G401.6 (cell line): Measurements from ENCODE around the gene FNDC11.
"Not testable (repeated sequence)": the region's sequence is repeated elsewhere in the genome, so short reads cannot be mapped to it uniquely, and the experiment has no call there.

Experiments used
- FAIRE-seq: peaks from 2 replicates; lab custom pipeline; 2012; peaks lifted over from hg19 to GRCh38; lab: Jason Lieb, UNC

The FNDC11 gene, protein sequence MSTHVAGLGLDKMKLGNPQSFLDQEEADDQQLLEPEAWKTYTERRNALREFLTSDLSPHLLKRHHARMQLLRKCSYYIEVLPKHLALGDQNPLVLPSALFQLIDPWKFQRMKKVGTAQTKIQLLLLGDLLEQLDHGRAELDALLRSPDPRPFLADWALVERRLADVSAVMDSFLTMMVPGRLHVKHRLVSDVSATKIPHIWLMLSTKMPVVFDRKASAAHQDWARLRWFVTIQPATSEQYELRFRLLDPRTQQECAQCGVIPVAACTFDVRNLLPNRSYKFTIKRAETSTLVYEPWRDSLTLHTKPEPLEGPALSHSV

DNA sequence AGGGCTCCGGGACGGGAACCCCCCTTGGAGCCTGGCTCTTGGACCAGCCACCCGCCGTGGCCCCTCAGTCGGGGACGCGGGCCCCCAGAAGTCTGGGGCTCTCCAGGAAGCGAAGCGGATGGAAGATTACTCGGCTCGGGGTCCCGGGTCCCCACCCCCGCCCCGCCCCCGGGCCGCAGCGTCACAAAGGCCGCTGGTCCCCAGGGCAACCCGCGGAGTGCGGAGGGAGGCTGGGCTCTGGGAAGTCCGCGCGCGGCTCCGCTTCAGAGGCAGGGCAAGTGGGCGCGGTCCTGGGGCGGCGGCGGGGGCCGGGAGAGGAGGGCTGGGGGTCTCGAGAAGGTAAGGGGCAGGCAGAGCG is at the start of gene FNDC11:
TSS of gene FNDC11 (plus strand) at position 227 of the 358 bp plus-strand sequence. CDS start 1,505 bp downstream, outside the sequence.
- FAIRE-seq: no peak

- no peak for FAIRE-seq
Measured at GRCh38 chr20:63504642-63505041, 49.3 kb upstream of the FNDC11 start.

DNA sequence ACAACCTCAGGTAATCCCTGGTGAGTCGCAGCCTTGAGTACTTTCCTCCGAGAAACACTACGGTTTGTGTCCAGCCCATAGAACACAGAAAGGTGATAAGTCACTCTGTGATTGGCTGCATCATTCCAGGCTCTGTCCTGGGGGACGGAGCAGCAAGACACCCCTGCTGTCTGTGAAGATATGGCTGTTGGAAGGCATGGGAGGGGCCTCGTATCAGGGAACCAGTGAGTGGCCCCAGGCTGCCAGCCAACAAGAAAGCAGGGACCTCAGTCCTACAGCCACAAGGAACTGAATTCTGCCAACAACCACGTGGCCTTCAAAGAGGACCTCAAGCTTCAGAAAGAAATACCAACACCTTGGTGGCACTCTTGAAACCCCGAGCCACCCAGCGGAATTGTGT is 48.7 kb upstream of the FNDC11 start:
- FAIRE-seq: no peak

DNA sequence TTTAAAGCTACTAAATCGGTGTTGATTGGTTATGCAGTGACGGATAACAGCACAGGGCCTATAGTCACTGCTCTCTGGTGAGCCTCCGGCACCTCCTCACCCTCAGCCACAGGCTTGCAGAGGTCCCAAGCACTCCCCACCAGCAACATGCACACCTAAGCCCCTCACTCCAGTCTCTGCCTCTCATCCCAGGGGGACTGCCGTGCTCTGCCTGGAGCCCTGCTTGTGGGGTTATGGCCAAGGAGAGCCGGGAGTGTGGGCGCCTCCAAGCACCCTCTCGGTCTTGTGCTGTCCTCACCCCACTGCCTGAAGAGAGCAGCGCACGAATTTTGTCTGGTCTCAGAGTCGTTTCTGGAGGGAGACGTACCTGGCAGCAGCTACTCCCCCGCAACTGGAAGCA is 48.2 kb upstream of the FNDC11 start:
- no peak for FAIRE-seq

GRCh38 chr20:63507083-63507743 is 46.7 kb upstream of the FNDC11 start:
- no peak for FAIRE-seq

DNA sequence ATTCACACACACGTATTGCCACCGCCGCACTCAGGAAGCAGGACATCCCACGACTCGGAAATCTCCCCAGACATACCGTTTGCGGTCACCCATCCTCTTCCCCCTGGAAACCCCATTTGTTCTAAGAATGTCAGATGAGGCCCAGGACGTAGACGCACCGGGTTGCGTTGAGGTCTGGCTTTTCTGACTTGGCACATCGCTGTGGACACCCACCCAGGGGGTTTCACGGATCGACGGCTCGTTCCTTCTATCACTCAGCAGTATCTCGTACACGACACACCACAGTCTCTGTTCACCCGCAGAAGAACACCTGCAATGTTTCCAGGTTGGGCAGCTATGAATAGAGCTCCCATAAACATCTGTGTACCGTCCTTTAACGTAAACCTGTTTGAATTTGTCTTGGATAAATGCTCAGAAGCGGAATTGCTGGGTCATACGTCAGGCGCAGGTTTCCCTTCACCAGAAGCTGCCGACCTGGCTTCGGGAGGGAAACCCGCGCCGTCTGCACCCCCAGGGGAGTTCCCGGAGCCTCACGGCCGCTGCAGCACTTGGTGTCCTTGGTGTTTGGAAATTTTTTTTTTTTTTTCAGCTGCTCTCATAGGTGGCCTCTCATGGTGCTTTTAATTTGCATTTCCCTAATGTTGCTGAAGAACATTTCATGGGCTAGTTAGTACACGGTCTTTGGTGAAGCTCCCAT is 45.7 kb upstream of the FNDC11 start:
- FAIRE-seq: no peak

GRCh38 chr20:63509088-63509564 is 44.8 kb upstream of the FNDC11 start:
- FAIRE-seq: no peak

GRCh38 chr20:63513207-63513606 is 40.8 kb upstream of the FNDC11 start:
- FAIRE-seq: no peak

DNA sequence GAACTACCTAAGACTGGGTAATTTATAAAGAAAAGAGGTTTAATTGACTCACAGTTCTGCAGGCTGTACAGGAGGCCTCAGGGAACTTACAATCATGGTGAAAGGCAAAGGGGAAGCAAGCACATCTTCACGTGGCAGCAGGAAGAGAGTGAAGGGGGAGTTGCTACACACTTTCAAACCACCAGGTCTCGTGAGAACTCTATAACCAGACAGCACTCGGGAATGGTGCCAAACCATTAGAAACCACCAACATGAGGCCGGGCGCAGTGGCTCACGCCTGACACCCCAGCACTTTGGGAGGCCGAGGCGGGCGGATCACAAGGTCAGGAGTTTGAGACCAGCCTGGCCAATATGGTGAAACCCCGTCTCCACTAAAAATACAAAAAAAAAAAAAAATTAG is 39.4 kb upstream of the FNDC11 start:
- not testable (repeated sequence) for FAIRE-seq

DNA sequence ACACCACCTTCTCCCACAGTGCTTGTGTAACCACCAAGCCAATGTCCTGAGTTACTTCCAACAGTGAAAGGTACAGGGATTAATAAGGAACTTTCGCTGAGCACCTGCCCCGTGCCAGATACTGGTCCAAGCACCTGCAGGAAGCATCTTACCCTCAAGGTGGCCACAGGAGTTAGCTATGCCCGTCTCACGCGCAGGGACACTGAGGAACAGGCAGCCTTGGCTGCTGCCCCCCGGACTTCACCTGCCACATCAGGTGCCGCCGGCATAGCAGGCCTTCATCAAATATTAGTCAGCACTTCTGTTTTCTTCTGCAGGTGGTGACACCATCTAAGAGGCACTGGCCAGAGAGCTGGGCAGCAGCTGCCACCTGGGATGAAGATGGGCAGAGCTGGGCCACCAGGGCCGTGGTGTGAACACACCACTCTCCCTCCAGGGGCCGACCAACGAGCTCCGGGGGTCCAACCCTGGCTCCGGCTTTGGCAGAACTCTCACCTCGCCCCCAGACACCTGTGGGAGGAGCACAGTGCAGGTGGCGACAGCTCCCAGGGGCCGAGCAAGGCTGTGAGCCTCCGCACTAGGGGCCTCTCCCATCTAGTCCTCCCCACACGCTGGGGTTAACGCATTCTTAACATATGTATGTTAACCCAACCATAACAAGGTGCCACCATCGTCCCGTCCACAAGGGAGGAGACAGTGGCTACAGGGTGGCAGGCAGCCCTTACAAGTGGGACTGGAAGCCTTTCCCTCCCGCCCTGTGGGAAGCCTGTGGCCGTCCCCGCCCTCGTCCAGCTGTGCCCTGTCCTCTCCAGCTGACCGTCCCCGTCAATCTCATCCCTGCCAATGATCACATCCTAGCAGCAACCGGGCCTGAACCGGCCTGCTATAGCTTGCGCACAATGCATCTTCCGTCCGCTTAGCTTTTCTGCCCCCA is 36.3 kb upstream of the FNDC11 start:
- no peak for FAIRE-seq

DNA sequence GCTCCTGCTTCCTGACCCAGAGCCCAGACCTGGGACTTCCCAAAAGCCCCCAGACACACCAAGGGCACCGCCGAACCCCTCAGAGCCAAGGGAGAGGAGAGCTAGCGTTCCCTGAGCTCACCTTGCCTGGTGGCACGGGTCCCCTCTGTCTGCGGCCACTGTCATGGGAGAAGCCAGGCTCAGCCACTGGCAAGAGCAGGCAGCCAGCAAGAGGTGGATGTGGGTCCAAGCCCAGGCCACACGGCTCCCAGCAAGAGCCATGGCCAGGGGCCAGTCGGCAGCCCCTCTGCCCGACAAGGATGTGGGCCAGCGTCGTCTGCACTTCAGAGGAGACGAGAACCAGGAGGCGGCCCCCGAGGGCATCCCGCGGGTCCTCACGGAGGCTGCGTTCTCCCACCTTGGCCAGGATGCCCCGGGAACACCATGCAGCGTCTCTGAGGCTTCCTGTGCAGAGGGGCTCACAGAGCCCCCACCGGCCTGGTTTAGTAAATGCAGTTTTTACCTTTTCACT is 35.6 kb upstream of the FNDC11 start:
- FAIRE-seq: no peak

- FAIRE-seq: no peak
Measured at GRCh38 chr20:63518946-63519667, 34.9 kb upstream of the FNDC11 start.

DNA sequence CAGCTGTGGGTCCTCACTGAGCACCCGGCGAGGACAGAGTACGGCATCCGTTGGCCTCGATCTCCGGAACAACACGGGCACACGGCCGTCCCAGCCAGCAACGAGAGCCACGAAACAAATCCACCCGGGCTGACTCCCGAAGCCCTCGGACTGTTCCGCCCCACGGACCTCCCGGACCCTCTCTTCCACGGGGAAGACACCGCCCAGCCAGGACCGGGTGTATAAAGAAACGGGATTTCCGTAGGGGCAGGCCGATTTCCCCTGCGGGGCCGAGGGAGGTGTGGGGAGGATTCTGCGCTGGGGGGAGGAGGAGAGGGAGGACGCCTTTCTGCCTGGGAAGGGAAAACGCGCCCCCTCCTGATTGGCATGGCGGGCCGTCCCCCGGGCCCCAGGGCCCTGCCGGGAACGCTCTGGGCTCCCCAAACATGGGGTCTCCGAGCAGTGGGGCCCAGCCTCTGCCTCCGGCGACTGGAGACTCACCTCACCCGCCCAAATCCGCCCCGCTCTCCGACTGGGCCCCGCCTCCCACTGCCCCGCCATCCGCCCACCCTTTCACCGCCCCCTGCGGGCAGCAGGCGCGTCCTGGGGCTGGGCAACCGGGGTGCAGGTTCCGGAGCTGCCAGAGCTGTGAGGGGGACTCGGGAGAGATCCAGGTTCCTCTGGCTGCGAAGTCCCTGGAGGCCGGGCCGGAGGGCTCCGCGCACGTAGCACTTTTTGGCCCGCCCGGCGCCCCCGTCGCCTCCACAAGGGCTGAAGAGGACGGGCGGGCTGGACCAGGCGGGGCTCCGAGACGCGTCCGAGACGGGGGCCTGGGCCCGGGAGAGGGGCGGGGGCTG is 34.1 kb upstream of the FNDC11 start:
- FAIRE-seq: no peak

DNA sequence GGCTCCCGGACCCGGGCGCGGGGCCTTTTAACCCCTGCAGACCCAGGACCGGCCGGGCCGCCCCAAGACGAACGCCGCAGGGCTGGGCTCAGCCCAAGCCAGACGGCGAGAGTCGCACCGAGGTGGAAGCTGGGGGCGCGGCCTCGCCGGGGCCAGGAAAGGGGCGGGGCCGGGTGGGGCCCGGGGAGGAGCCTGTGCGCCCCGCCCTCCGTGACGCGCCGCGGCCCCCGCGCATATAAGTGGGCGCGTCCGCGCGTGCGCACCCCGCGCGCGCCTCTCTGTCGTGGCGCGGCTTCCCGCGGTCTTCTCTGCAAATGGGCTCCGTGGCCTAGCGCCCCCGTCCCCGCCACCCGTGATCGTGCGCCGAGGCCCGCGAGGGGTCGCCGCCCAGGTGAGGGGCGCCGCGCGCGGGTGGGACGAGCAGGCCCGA is 33.4 kb upstream of the FNDC11 start, which contains the start of gene PPDPF:
TSS of gene PPDPF (plus strand) at position 262 of the 430 bp plus-strand sequence. CDS start 544 bp downstream, outside the sequence.
- FAIRE-seq: no peak

- no peak for FAIRE-seq
Measured at GRCh38 chr20:63520934-63521601, 32.9 kb upstream of the FNDC11 start.

GRCh38 chr20:63521602-63522001 is 32.4 kb upstream of the FNDC11 start:
- no peak for FAIRE-seq

- no peak for FAIRE-seq
Measured at GRCh38 chr20:63522091-63522868, 31.7 kb upstream of the FNDC11 start.

DNA sequence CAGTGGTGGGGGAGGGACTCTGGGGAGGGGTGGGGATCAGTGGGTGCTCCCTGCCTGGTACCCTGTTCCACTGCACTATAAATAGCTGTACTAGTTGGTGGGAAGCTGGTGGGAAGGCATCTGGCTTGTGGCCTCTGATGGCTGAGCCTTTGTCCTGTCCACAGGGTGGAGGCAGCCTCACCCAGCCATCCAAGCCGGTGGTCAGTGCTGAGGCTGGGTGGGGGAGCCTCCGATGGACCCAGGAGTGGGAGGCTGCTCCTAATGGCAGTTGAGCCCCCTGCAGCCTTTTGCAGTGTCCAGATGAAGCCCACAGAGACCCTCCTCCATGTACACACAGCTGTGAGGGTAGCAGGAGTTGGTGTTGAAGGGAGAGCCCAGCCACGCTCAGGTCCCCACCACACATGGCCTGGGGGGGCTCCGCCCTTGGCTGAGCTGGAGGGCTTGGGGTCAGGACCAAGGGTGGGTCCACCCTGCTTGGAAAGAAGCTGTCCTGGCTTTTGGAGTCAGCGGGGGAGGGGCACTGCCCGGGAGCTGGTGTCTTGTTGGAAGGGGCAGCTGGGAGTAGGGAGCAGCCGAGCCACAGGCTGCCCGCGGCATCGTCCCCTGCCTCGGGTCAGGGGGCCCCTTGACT is 30.9 kb upstream of the FNDC11 start:
- FAIRE-seq: no peak
